ENCODE results near the gene TNFRSF13B.
"Not testable (repeated sequence)": the region's sequence is repeated elsewhere in the genome, so short reads cannot be mapped to it uniquely, and the experiment has no call there.

The TNFRSF13B gene

DNA sequence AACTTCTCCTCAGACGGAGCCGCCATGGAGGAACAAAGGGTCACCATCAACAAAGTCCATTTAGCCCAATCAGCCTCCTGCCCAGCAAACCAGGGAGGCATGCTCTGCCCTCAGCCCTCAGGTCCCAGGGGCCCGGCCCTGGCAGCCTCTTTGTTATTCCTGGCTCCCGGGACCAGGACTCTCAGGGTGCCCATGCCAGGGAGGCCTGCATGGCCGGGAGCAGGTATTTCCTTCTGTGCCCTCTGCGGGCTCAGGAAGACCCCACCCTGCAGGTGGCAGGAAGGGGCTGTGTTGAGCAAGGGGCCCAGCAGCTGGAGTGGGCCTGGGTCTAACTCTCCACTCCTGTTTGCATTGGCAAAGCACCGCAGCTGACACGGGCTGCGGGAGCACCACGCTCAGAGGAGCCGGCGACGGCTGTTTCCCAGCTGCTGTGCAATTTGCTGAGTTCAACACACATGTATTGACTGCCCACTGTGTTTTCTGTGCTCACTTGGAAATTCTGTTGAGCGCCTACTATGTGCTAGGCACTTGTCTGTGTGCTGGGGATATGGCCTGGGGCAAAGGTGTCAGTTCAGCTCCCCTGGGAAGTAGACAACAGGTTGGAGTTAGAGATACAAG lies 33.2 kb upstream of the TNFRSF13B start:
- DNase-seq (ENCODE audit: low read depth) = not testable (repeated sequence)

DNA sequence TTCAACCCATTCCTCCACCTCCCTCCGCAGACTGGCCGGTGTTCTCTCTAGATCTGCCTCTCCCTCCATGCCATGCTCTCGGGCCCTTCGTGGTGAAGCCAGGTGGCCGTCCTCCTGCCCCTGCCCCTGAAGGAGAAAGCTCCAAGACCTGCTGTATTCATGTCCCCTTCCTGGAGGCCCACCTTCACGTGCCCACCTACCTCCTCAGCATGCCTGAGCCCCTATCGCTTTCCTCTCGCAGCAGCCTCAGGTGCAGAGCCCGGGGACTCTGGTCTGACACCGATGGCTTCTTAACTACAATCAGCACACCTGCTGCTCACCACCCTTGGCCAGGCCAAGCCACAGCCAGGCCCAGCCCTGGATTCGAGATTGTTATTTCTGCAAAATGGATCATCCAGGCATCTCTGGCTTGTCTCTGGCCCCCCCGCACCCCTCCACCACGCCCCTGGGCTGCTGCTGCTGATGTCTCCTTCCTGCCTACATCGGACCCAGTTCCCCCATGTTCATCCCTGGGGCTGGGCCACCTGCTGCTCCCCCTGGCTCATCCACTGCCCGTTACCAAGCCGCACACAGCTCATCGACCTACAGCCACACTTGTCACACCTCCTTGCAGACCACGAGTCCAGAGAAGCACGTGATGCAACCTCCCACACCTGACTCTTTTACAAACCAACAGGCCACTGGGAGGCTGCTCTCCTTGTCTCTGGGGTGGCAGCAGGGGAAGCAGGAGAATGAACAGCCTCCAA lies 32.5 kb upstream of the TNFRSF13B start:
- DNase-seq (ENCODE audit: low read depth) = no peak

DNA sequence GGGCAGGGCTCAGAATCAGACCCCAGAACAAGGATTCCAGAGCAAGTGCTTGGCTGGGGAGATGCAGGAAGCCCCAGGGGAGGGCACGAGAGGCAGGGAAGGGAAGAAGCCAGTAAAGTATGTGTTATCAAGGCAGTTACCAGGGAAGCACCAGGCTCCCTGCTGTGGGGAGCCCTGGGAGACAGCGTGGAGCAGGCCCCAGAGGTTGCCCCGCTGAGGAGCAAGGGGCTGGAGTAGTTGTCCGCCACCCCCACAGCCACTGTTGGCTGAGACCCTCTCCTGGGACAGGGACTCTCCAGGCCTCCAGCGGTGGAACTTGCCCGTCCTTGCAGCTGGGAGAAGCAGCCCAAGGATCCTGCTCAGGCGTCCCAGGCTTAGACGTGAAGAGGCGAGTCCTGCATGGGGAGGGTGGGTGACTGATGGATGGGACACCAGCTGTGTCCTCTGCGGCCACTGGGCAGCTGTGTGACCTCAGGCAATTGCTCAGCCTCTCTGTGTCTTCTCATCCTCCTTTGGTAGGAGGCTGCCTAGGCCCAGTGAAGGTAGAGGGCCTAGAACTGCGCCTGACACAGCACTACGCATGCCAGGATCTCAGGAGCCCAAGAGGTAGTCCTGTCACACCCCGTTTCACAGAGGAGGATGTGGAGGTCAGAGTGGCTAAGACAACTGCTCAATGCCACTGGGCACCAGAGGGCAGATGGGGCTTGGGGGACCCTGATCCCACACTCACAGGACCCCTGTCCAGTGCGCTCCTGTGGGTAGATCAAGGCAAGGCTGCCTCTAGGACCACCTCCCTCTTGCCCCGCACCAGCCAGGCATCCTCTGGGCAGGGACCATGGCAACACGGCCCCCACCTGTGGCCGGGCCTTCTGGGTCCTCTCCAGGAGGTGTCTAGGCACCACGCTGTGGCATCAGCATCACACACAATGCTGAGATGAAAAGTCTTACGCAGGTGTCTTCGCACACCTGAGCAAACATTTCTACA lies 31.1 kb upstream of the TNFRSF13B start:
- DNase-seq (ENCODE audit: low read depth) = not testable (repeated sequence)

DNA sequence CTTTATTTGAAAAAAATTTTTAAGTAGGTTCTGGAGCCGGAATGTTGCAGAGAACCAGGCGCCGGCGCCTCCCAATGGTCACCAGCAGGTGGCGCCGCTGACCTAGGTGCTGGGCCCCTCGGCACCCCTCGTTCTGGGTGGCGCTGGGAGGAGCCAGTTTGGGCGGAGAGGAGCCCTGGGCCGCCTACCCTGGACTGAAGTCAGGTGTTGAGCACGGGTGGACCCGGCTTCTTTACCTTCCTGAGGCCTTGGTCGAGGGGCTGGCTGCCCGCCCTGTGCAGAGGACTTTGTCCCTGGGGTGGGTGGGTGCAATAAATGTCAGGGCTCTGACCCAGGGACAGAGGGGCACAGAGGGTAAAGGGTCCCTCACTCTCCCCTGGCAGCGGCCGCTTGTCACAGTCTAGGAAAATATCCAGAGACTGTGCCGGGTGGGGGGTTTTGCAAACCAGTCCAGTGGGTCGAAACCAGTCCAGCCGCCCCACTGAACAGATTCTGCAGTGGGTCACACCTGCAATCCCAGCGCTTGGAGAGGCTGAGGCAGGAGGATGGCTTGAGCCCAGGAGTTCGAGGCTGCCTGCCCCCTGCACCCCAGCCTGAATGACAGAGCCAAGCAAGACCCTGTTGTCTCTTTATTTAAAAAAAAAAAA lies 30.1 kb upstream of the TNFRSF13B start:
- DNase-seq (ENCODE audit: low read depth) = peak; percentile 49

DNA sequence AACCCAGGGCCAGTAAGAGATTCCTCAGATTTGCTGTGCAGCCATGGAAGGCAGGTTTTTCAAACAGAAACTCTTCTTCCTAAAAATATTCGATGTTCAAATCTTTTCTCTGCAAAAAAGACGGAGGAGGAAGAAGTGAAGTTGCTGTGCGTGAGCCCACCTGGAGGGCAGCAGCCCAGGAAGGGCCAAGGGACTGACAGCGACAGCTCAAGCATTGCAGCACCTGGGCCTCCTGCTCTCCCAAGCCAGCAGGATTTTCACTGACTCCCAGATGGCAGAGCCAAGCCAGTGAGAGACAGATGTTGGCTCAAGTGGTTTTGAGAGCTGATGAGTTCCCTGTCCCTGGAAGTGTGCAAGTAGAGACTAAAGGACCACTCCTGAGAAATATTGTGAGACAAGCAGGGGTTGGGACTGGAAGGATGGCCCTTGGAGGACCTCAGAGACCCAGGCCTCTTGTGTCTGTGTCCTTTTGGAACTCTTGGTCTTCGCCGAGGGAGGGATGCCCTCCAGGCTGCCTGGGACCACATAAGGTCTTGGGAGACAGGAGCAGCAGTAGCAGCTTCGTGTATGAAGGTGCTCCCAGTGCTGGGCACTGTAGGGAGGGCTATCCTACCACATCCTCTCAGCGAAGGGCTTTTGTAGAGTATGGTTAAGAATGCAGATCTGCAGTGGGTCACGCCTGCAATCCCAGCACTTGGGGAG lies 29.3 kb upstream of the TNFRSF13B start:
- no peak for DNase-seq (ENCODE audit: low read depth)

GRCh38 chr17:16999931-17000625 lies 28.2 kb upstream of the TNFRSF13B start:
- DNase-seq (ENCODE audit: low read depth) = no peak

DNA sequence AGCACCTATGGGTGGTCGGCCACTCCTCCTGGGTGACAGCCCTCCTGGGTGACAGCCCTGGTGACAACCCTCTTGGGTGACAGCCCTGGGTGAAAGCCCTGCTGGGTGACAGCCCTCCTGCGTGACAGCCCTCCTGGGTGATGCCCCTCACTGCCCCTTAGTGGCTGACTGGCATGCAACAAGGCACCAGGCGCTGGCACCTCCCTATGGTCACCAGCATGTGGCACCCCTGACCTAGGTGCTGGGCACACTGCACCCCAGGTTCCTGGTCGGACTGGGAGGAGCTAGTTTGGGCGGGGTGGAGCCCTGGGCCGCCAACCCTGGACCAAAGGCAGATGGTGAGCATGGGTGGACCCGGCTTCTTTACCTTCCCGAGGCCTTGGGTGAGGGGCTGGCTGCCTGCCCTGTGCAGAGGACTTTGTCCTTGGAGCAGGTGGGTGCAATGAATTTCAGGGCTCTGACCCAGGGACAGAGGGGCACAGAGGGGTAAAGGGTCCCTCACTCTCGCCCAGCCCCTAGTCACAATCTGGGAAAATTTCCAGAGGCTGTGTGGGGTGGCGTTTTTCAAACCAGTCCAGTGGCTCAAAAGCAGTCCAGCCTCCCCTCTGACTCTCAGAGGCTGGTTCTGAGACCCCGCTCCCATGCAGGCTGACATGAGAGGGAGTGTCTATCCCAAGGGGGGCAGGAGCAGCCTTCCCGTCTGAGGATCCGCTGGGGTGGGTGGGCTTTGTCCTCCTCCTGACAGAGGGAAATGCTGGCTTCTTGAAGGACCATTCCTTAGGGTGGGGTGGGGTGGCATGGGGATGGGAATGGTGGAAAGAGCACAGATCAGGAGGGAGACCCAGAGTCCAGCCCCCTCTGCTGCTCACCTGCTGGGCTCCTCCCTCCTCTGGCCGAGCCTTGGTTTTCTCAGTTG lies 25.9 kb upstream of the TNFRSF13B start:
- DNase-seq (ENCODE audit: low read depth) = no peak

- DNase-seq (ENCODE audit: low read depth) = not testable (repeated sequence)
Measured at GRCh38 chr17:16996726-16997125, 24.8 kb upstream of the TNFRSF13B start.

DNA sequence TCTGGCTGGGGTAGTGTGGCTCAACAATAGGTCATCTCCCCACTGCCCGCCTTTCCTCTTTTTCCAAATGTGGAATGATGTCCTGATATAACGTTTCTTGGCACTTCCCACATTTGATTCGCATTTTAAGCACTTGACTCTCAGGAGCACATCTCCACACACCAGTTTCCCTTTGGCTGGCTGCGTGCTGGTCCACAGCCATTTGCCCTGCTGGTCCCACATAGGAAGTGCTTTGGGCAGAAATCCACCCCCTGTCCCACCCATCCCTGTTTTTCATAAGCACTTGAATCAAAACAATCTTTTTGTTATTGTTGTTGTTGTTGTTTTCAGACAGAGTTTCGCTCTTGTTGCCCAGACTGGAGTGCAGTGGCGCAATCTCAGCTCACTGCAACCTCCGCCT lies 24.0 kb upstream of the TNFRSF13B start:
- no peak for DNase-seq (ENCODE audit: low read depth)

DNA sequence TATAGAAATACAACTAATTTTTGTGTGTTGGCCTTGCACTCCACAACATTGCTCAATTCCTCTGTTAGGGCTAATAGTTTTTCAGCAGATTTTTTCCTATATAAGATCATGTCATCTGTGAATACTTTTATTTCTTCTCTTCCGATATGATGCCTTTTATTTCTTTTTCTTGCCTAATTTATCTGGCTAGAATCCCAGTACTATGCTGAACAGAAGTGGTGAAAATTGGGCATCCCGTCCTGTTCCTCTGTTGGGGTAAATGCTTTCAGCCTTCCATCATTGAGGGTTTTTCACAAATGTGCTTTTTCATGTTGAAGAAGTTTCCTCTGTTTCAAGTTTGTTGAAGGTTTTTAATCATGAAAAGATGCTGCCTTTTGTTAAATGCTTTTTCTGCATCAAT lies 22.7 kb upstream of the TNFRSF13B start:
- DNase-seq (ENCODE audit: low read depth) = peak; percentile 68

GRCh38 chr17:16991349-16992009 lies 19.6 kb upstream of the TNFRSF13B start:
- DNase-seq (ENCODE audit: low read depth) = peak; percentile 59

DNA sequence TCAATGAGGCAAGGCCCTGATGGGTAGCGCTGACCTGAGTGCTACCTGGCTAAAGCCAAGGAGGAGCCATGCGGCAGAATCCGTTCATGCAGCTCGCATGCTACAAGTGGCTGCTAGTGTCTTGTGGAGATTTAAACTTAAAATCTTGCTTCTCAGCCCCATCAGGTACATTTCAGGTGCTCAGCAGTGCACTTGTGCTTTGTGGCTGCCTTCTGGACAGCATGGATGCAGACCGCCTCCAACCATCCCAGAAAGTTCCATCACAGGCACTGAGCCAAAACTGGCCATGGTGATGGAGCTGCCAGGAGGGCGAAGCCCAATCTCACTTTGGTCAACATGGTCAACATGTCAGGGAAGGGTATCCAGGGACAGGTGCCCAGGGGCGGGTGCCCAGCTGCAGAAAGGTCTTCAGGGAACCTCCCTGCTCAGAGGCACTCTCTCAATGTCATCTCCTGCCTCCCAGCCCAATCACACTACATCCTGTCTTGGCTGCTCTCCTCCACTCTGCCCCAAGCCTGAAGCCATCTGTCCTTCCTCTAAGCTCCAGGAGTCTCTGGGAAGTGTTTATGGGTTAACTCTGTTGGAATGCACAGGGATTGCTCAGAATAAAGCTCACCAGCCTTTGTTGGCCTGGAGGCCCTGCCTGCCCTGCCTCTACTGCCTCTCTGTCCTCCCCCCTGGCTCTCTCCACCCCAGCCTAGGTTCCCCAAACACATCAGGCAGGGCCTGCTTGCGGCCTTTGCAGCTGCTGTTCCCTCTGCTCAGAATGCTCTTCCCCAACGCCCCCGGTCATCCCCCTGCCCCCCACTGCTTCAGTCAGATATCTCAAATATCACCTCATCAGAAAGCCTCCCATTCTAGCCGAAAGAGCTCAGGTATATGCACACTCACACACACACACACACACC lies 18.3 kb upstream of the TNFRSF13B start:
- DNase-seq (ENCODE audit: low read depth) = no peak

DNA sequence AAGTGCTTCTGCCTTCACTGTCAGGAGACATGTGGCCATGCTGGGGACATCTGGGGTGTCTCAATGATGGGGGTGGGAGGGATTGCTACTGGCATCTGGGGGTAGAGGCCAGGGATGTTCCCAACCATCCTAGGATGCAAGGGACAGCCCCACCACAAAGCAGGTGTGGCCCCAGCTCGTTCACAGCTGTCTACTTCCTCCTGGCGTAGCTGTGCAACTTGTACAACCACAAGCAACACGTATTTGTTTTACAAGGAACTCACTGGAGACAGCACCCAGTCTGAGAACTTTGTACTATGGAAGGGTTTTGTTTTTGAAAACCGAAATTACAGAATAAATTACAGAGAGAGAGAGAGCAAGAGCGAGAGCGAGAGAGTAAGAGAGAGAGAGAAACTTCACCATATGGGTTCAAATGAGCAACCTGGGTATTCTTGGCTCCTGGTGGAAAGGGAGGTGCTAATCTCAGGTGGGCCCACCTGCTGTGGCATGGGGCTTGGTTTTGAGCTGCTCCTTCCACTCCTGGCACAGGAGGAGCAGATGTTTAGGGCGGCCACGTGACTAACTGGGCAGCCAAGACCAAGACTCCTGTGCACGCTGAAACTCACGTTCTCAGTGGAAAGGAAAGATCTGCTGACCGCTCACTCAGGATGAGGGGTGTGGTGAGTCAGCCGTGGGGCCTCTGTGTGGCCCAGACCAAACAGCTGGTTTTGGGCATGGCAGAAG lies 17.5 kb upstream of the TNFRSF13B start:
- no peak for DNase-seq (ENCODE audit: low read depth)

GRCh38 chr17:16988749-16989229 lies 16.9 kb upstream of the TNFRSF13B start:
- no peak for DNase-seq (ENCODE audit: low read depth)

DNA sequence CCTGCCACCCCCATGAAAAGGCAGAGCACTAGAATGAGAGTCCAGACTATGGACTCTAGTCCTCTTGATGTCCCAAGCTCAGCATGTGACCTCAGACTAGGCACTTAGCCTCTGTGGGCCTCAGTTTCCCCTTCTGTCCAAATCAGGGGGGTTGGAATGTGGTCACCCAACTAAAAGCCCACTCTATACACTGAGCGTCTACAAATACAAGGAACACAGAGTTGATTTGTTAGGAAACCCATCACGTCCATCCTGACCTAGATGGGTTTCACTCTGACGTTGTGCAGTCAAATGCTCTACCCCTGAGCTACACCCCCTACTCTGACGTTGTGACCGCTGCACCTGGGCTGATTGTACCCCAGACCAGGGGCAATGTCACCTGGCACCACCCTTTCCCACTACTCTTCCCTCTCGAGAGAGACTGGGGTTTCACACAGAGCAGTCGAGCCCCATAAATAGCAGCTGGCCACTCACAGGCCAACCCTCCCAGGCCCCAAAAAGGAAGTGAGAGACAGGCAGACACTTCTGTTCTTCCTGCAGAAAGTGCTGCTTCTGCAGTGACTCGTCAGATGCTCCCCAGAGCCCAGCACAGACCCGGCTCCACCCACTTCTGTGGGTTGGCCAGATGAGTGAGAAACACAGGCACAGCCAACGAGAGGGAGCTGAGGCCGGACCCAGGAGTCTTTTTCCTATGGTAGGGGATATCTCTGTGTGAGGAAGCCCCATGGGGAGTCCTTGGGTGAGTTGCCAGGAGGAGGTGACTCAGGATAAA lies 16.1 kb upstream of the TNFRSF13B start:
- DNase-seq (ENCODE audit: low read depth) = peak; percentile 43

DNA sequence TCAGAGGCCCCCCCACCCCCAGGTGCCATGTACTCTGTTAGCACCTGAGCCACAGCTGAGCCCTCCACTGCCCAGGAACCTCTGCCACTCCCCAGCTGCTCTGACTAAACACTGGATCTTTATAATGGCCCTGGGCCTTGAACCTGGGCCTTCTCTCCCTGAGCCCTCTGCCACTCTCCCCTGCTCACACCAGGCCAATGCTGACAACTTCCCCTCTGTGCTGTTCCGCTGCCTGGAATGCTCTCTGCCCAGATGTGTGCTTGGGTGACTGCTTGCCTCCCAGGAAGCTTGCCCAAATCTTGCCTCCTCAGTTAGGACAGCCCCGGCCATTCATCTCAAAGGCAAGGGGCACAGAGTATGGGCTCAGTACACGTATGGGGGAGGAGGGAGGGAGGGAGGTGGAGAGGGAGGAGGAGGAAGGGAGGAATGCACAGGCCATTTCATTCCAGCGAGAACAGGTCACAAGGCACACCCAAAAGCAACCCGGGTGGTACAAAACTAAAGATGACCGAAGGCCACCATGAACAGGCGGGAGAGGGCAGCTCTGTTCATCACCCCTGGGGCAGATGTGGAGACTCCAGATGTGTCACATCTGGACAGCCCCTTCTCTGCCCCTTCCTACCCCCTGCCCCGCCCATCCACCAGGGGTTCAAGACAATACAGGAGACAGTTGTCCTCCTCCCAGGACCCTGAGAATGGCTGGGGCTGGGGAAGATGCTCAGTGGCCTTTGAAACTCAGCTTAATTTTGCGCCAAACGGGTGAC lies 15.3 kb upstream of the TNFRSF13B start:
- DNase-seq (ENCODE audit: low read depth) = no peak

Measured in fibroblast of gingiva (primary cell).